Fibroblast of lung (primary cell): ENCODE results near the gene DDAH2.

Source experiments
- EZH2 ChIP-seq: IDR thresholded peaks from 2 replicates; pipeline ENCODE4 v1.5.1; 2012; ENCODE audit warnings: low read length, control low read depth, mild to moderate bottlenecking; ENCODE audit errors: missing control alignments
- TF ChIP-seq, protein P1 (sequence below), 2 donors: IDR thresholded peaks in 1 of 2; conservative IDR thresholded peaks in 1 of 2; 1 replicate in 1 of 2; 2 replicates in 1 of 2; pipeline ENCODE4 v1.5.1; 2011 to 2012; ENCODE audit warnings: low read length in 2 of 2, control low read depth in 1 of 2, inconsistent platforms in 1 of 2, low read depth in 1 of 2, mild to moderate bottlenecking in 1 of 2

- TF ChIP-seq, protein P1, sequence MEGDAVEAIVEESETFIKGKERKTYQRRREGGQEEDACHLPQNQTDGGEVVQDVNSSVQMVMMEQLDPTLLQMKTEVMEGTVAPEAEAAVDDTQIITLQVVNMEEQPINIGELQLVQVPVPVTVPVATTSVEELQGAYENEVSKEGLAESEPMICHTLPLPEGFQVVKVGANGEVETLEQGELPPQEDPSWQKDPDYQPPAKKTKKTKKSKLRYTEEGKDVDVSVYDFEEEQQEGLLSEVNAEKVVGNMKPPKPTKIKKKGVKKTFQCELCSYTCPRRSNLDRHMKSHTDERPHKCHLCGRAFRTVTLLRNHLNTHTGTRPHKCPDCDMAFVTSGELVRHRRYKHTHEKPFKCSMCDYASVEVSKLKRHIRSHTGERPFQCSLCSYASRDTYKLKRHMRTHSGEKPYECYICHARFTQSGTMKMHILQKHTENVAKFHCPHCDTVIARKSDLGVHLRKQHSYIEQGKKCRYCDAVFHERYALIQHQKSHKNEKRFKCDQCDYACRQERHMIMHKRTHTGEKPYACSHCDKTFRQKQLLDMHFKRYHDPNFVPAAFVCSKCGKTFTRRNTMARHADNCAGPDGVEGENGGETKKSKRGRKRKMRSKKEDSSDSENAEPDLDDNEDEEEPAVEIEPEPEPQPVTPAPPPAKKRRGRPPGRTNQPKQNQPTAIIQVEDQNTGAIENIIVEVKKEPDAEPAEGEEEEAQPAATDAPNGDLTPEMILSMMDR (conservative IDR thresholded peaks at IDR 0.05 in 1 of 2, IDR thresholded peaks at IDR 0.05 in 1 of 2; ENCODE audit: low read depth in 1 of 2, low read length in 2 of 2): no peak
- TF ChIP-seq EZH2: no peak
These were observed 23.7 kb upstream of the DDAH2 start for GRCh38 chr6:31752739-31753319.
